Duodenal mucosa (tissue), 2 donors: ENCODE measurements around the gene GOLGB1.
A peak's percentile ranks its signal among the peaks of the same experiment; 100 is the strongest.

Source experiments
- H3K27ac ChIP-seq: one replicate; pipeline ENCODE4 v1.7.0; 2013; ENCODE audit warnings: low read depth, low read length
- H3K27me3 ChIP-seq, 2 donors: one replicate each; pipeline ENCODE4 v1.7.0; 2013; ENCODE audit warnings: low read length in 2 of 2, control low read depth in 1 of 2; ENCODE audit not compliant: insufficient read depth in 2 of 2, control insufficient read depth in 1 of 2
- H3K36me3 ChIP-seq, 2 donors: one replicate each; pipeline ENCODE4 v1.7.0; 2013; ENCODE audit warnings: low read length in 2 of 2, control low read depth in 1 of 2; ENCODE audit not compliant: insufficient read depth in 2 of 2, control insufficient read depth in 1 of 2
- H3K4me1 ChIP-seq, 2 donors: one replicate each; pipeline ENCODE4 v1.7.0; 2013; ENCODE audit warnings: low read length in 2 of 2, control low read depth in 1 of 2; ENCODE audit not compliant: insufficient read depth in 2 of 2, control insufficient read depth in 1 of 2
- H3K4me3 ChIP-seq, 2 donors: one replicate each; pipeline ENCODE4 v1.7.0; 2013; ENCODE audit warnings: low read length in 2 of 2, low read depth in 1 of 2
- H3K9ac ChIP-seq, 2 donors: one replicate each; pipeline ENCODE4 v1.7.0; 2013; ENCODE audit warnings: low read length in 2 of 2, low read depth in 1 of 2
- H3K9me3 ChIP-seq, 2 donors: one replicate each; pipeline ENCODE4 v1.7.0; 2013; ENCODE audit warnings: low read length in 2 of 2, control low read depth in 1 of 2; ENCODE audit not compliant: control insufficient read depth in 1 of 2

The GOLGB1 gene

GRCh38 chr3:121759541-121760202 is 10.1 kb upstream of the GOLGB1 start:
- Histone ChIP-seq H3K4me1 (no peaks in the 10 kb centered on the region), H3K27ac (no peak overlapping the region), H3K9me3 (no peaks in the 10 kb centered on the region), H3K36me3 (no peaks in the 10 kb centered on the region), H3K27me3 (no peaks in the 10 kb centered on the region), H3K9ac (no peak overlapping the region), H3K4me3 (no peak overlapping the region)

- Histone ChIP-seq H3K4me1 (no peaks in the 10 kb centered on the region), H3K9ac (no peak overlapping the region)
Measured at GRCh38 chr3:121758727-121759450, 9.3 kb upstream of the GOLGB1 start.

GRCh38 chr3:121757812-121758545 is 8.4 kb upstream of the GOLGB1 start:
- H3K9ac ChIP-seq = no peak overlapping the region
- H3K27me3 ChIP-seq = no peaks in the 10 kb centered on the region
- H3K36me3 ChIP-seq = no peaks in the 10 kb centered on the region
- no peak overlapping the region for H3K4me3 ChIP-seq
- H3K9me3 ChIP-seq = no peaks in the 10 kb centered on the region
- H3K27ac ChIP-seq = no peak overlapping the region
- H3K4me1 ChIP-seq = no peaks in the 10 kb centered on the region

More at GRCh38 chr3:121758727-121759450, 9.3 kb upstream of the GOLGB1 start:
- Histone ChIP-seq H3K27ac (no peak overlapping the region), H3K9me3 (no peaks in the 10 kb centered on the region), H3K4me3 (no peak overlapping the region), H3K27me3 (no peaks in the 10 kb centered on the region), H3K36me3 (no peaks in the 10 kb centered on the region)

GRCh38 chr3:121757087-121757811 is 7.7 kb upstream of the GOLGB1 start:
- Histone ChIP-seq H3K9me3 (no peaks in the 10 kb centered on the region), H3K4me1 (no peaks in the 10 kb centered on the region), H3K36me3 (no peaks in the 10 kb centered on the region), H3K27ac (no peak overlapping the region), H3K27me3 (no peaks in the 10 kb centered on the region), H3K4me3 (no peak overlapping the region), H3K9ac (no peak overlapping the region)

GRCh38 chr3:121752772-121753171 is 3.2 kb upstream of the GOLGB1 start:
- Histone ChIP-seq H3K27ac (no peak overlapping the region), H3K4me3 (no peak overlapping the region), H3K9ac (no peak overlapping the region), H3K36me3 (no peaks in the 10 kb centered on the region), H3K27me3 (no peaks in the 10 kb centered on the region), H3K4me1 (peaks cover 13 to 14% of the 10 kb centered on the region in 2 donors), H3K9me3 (no peaks in the 10 kb centered on the region)

GRCh38 chr3:121752261-121752660 is 2.7 kb upstream of the GOLGB1 start:
- H3K27ac ChIP-seq = no peak overlapping the region
- H3K27me3 ChIP-seq = no peaks in the 10 kb centered on the region
- no peak overlapping the region for H3K9ac ChIP-seq
- no peaks in the 10 kb centered on the region for H3K36me3 ChIP-seq
- no peak overlapping the region for H3K4me3 ChIP-seq
- H3K4me1 ChIP-seq = peaks cover 13 to 19% of the 10 kb centered on the region in 2 donors
- H3K9me3 ChIP-seq = no peaks in the 10 kb centered on the region

- H3K36me3 ChIP-seq = no peaks in the 10 kb centered on the region
- H3K4me3 ChIP-seq = peak overlapping the region; percentile 84 to 93
- H3K27me3 ChIP-seq = no peaks in the 10 kb centered on the region
- H3K9ac ChIP-seq = peak overlapping the region; percentile 28 to 63
- H3K4me1 ChIP-seq = peaks cover 13 to 19% of the 10 kb centered on the region in 2 donors
- peak overlapping the region; percentile 32 for H3K27ac ChIP-seq
- no peaks in the 10 kb centered on the region for H3K9me3 ChIP-seq
Measured at GRCh38 chr3:121750087-121750415, 510 bp upstream of the GOLGB1 start.

- Histone ChIP-seq H3K36me3 (no peaks in the 10 kb centered on the region), H3K9me3 (no peaks in the 10 kb centered on the region), H3K9ac (peak overlapping the region; percentile 93 to 96), H3K4me1 (peaks cover 13 to 19% of the 10 kb centered on the region in 2 donors), H3K4me3 (peak overlapping the region; percentile 84 to 93), H3K27me3 (no peaks in the 10 kb centered on the region), H3K27ac (peak overlapping the region; percentile 97)
Measured at GRCh38 chr3:121748680-121749275, 763 bp downstream of the GOLGB1 start.

- Histone ChIP-seq H3K36me3 (no peaks in the 10 kb centered on the region), H3K27me3 (no peaks in the 10 kb centered on the region), H3K9ac (peak overlapping the region; percentile 93 to 96), H3K4me3 (peak overlapping the region; percentile 84 to 93), H3K4me1 (peaks cover 13 to 19% of the 10 kb centered on the region in 2 donors), H3K27ac (no peak overlapping the region), H3K9me3 (no peaks in the 10 kb centered on the region)
Measured at GRCh38 chr3:121747976-121748375, 1.6 kb downstream of the GOLGB1 start.
